ENCODE results near the gene CRACR2B.

DNA sequence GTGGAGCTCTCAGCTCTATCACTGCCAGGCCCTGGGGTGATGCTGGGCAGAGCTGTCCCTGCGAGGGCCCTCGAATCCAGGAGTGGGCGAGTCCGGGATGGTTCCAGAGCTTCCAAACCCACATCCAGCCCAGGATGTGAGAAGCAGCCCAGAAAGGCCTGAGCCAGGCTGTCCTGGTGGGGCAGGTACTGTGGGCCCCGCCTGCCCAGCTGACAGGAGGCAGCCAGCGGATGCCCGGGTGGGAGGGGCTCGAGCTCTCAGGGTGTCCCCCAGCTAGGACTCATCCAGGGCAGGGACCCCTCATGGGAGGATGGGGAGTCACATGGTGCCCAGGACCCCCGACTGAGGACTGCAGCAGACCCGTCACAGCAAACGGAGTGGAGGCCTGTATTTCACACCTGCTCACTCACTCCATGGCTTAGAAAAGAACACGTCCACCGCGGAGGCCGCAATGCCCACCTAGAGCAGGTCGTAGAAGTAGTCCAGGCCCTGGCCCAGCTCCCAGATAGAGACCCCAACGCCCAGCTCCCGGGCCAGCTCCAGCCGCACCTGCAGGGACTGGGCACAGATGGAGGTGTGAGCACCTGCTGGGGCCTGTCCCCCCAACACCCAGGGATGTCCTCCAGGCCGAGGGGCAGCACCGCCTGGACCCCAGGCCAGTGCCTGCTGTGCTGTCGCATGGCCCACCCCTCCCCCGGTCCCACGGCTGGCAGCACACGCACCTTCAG, 41.8 kb downstream of the CRACR2B start:
- TF ChIP-seq SP2 (IDR thresholded peaks at IDR 0.05; ENCODE audit: low read length) (no peak), EGR1 (IDR thresholded peaks at IDR 0.05; ENCODE audit: borderline replicate concordance, low read depth, low read length) (no peak), CEBPB (IDR thresholded peaks at IDR 0.05; ENCODE audit: low read depth, low read length) (no peak), TAF1 (IDR thresholded peaks at IDR 0.05; ENCODE audit: low read depth, low read length) (no peak), NANOG (IDR thresholded peaks at IDR 0.05; ENCODE audit: insufficient read depth, low read depth, low read length, poor library complexity, severe bottlenecking) (no peak), GABPA (IDR thresholded peaks at IDR 0.05; ENCODE audit: borderline replicate concordance, insufficient read depth, low read length) (no peak)
- TF ChIP-seq, protein P1, sequence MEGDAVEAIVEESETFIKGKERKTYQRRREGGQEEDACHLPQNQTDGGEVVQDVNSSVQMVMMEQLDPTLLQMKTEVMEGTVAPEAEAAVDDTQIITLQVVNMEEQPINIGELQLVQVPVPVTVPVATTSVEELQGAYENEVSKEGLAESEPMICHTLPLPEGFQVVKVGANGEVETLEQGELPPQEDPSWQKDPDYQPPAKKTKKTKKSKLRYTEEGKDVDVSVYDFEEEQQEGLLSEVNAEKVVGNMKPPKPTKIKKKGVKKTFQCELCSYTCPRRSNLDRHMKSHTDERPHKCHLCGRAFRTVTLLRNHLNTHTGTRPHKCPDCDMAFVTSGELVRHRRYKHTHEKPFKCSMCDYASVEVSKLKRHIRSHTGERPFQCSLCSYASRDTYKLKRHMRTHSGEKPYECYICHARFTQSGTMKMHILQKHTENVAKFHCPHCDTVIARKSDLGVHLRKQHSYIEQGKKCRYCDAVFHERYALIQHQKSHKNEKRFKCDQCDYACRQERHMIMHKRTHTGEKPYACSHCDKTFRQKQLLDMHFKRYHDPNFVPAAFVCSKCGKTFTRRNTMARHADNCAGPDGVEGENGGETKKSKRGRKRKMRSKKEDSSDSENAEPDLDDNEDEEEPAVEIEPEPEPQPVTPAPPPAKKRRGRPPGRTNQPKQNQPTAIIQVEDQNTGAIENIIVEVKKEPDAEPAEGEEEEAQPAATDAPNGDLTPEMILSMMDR (IDR thresholded peaks at IDR 0.05; ENCODE audit: control extremely low read depth in 1 of 3, insufficient read depth in 1 of 3, low read depth in 1 of 3, low read length in 3 of 3) = no peak

Measured in H1 (cell line).